22Rv1 (cell line): ENCODE results near the gene WBP2NL.

Experiments used
- H3K27ac ChIP-seq: fragments of 450-650 bp; 2 replicates; pipeline ENCODE4 v1.5.1; 2017
- ZFX ChIP-seq: fragments of 450-650 bp; IDR thresholded peaks from 2 replicates; pipeline ENCODE4 v1.6.1; 2017; ENCODE audit warnings: antibody characterized with exemption, borderline replicate concordance
- TF ChIP-seq, protein P1 (sequence below): fragments of 450-650 bp; IDR thresholded peaks from 2 replicates; pipeline ENCODE4 v1.5.1; 2017; ENCODE audit warnings: mild to moderate bottlenecking

The WBP2NL gene

GRCh38 chr22:42021571-42021970 is 23.0 kb downstream of the WBP2NL start:
- TF ChIP-seq ZFX = no peak
- no peak overlapping the region for H3K27ac ChIP-seq

GRCh38 chr22:42022162-42022847 is 23.7 kb downstream of the WBP2NL start:
- no peak for TF ChIP-seq ZFX
- TF ChIP-seq, protein P1, sequence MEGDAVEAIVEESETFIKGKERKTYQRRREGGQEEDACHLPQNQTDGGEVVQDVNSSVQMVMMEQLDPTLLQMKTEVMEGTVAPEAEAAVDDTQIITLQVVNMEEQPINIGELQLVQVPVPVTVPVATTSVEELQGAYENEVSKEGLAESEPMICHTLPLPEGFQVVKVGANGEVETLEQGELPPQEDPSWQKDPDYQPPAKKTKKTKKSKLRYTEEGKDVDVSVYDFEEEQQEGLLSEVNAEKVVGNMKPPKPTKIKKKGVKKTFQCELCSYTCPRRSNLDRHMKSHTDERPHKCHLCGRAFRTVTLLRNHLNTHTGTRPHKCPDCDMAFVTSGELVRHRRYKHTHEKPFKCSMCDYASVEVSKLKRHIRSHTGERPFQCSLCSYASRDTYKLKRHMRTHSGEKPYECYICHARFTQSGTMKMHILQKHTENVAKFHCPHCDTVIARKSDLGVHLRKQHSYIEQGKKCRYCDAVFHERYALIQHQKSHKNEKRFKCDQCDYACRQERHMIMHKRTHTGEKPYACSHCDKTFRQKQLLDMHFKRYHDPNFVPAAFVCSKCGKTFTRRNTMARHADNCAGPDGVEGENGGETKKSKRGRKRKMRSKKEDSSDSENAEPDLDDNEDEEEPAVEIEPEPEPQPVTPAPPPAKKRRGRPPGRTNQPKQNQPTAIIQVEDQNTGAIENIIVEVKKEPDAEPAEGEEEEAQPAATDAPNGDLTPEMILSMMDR = no peak
- no peak overlapping the region for H3K27ac ChIP-seq

DNA sequence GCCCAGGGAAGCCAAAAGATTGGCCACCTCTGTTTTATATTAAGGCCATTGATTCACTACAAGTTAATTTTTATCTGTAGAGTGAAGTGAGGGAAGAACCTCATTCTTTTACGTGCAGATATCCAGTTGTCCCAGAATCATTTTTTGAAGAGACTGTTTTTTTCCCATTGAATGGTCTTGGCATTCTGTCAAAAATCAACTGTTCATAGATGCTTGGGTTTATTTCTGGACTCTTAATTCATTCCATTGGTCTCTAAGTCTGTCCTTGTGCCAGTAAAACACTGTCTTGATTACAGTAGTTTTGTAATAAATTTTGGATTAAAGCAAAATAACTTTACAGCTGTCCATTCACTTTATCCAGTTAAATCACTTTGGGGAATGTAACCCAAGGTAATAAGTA is 26.8 kb downstream of the WBP2NL start:
- TF ChIP-seq ZFX = no peak
- TF ChIP-seq, protein P1 = no peak
- H3K27ac ChIP-seq = no peak overlapping the region

DNA sequence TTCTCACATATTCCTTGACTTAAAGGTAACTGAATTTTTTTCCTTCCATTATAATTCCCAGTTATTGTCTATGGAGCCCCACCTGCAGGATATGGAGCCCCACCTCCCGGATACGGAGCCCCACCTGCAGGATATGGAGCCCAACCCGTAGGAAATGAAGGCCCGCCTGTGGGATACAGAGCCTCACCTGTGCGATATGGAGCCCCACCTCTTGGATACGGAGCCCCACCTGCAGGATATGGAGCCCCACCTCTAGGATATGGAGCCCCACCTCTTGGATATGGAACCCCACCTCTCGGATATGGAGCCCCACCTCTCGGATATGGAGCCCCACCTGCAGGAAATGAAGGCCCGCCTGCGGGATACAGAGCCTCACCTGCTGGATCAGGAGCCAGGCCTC is 28.1 kb downstream of the WBP2NL start:
- no peak overlapping the region for H3K27ac ChIP-seq
- no peak for TF ChIP-seq ZFX
- TF ChIP-seq, protein P1 = no peak

- TF ChIP-seq, protein P1 = no peak
- TF ChIP-seq ZFX = no peak
- no peak overlapping the region for H3K27ac ChIP-seq
These were observed 34.9 kb downstream of the WBP2NL start for GRCh38 chr22:42033263-42034181.

- no peak for TF ChIP-seq ZFX
- TF ChIP-seq, protein P1 = no peak
These were observed 36.7 kb downstream of the WBP2NL start for GRCh38 chr22:42035256-42035655.

GRCh38 chr22:42039271-42039670 is 40.7 kb downstream of the WBP2NL start:
- H3K27ac ChIP-seq = no peak overlapping the region
- TF ChIP-seq, protein P1 = no peak
- TF ChIP-seq ZFX = no peak

More at GRCh38 chr22:42035256-42035655, 36.7 kb downstream of the WBP2NL start:
- H3K27ac ChIP-seq = no peak overlapping the region
